GM12874 (cell line): ENCODE measurements around the gene ACSS1.
A peak's percentile ranks its signal among the peaks of the same experiment; 100 is the strongest.

Experiments used
- TF ChIP-seq, protein P1 (sequence below): IDR thresholded peaks from 2 replicates; pipeline ENCODE4 v1.5.1; 2011; ENCODE audit warnings: low read depth, mild to moderate bottlenecking, control low read depth, low read length, moderate library complexity; ENCODE audit not compliant: insufficient read depth

ACSS1 gene

GRCh38 chr20:24995741-24996448, 62.0 kb downstream of the ACSS1 start:
- TF ChIP-seq, protein P1, sequence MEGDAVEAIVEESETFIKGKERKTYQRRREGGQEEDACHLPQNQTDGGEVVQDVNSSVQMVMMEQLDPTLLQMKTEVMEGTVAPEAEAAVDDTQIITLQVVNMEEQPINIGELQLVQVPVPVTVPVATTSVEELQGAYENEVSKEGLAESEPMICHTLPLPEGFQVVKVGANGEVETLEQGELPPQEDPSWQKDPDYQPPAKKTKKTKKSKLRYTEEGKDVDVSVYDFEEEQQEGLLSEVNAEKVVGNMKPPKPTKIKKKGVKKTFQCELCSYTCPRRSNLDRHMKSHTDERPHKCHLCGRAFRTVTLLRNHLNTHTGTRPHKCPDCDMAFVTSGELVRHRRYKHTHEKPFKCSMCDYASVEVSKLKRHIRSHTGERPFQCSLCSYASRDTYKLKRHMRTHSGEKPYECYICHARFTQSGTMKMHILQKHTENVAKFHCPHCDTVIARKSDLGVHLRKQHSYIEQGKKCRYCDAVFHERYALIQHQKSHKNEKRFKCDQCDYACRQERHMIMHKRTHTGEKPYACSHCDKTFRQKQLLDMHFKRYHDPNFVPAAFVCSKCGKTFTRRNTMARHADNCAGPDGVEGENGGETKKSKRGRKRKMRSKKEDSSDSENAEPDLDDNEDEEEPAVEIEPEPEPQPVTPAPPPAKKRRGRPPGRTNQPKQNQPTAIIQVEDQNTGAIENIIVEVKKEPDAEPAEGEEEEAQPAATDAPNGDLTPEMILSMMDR, result no peak

DNA sequence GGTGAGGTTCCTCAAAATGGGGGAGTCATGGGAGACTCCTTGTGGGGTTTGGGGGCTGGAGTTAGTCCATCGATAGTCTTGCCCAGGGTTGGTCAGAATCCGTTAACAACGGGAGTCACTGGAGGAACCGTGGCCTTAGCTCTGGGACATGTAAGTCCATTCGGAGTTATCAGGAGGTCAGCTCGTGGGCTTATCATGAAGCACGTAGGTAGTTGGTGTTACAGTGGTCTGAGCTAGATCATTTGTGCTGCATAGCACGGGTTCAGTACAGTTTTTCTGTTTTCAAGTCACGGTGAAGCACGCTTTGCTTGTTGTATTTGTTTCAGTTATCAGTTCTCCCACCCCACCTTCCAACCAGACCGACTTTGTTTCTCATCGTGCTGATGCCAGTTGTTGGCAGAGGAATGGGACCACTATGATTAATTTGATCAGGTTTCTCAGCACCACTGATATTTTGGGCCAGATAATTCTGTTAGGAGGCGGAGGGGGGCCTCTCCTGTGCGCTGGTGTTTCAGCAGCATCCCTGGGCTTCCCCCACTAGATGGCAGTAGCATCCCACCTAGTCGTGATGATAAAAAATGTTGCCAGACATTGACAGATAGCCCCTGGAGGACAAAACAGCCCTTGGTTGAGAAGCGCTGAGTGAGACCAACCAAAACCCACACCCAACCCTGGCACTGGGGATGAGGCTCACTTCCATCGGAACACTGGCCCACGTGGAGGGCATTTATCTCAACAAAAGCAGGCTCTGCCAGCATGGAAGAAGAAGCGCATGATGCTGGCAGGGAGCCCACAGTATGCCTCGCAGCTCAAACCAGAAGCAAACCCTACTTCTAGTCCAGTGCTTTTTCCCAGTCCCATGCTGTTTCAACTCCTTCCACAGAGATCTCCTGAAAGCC, 63.2 kb downstream of the ACSS1 start:
- TF ChIP-seq, protein P1, result peak; percentile 87

- TF ChIP-seq, protein P1, result no peak
These were observed 63.8 kb downstream of the ACSS1 start for GRCh38 chr20:24994186-24994465.

DNA sequence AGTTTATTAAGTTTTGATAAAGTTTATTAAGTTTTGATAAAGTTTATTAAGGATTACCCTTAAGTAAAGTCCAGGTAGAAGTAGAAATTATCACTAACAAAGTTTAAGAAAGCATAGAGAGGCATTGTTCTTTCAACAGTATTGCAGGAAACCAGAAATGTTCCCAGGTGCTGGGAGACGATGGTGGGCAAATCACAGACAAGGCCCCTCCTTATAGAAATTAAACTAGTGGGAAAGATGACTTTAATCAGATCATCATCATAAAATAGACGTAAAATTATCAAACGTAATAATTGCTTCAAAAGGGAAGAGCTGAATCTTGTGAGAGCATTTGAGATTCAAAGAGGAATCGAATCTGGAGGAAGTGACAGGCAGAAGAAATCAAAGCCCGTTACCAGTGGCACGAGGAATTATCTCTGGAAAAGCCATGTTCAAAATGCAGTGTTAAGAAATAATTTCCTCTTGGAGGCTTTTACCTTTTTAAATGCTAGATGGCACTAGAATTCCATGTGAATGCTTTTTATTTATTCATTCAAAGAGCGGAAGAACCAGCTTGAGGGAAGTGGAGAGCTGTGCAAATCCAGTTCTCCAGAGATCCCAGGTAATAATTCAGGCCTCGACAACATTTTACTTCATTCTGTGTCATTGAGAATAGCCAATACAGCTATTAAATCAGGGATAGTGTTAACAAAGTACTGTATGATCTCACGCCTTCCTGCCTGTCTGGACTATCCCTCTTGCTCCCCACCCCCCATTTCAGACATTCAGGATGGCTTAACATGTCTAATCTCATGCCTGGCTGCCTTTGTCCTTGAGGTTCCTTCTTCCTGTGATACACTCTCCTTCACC, 64.4 kb downstream of the ACSS1 start:
- TF ChIP-seq, protein P1, result no peak

DNA sequence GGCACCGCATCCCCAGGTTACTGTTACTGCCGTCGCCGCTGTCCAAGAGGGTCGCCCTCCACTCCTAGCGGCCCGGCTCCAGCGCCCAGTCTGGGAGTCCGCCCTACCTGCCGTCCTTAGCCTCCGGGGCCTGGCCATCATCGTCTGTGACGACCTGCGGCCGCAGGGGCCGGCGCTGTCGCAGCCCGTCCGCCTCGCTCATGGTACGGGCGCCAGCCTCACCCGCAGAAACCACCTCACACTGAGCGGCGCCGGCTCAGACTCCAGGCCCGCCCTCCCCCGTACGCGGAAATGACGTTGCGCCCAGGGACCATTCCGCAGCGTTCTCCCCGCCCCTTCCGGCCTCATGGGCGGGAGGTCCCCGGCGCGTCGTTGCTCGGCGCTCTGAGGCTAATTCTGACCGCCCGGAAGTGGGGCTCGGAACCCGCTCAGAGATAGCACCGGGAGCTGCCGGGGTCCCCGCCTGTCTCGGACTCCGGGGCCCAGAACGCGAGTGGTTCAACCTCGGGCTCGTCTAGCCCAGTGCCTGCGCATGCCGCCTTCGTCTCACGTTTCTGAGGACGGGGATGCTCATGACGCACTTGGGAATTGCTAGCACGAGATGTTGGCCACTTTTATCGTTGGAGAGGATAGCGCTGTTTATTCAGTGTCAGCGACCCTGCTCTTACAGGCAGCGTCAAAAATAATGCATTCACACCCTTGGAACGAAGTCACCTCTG, 65.3 kb downstream of the ACSS1 start, which contains the start of gene APMAP:
TSS of gene APMAP (minus strand) at position 265 of the 719 bp plus-strand sequence. CDS start at position 202, 63 bp downstream.
- TF ChIP-seq, protein P1, result no peak

DNA sequence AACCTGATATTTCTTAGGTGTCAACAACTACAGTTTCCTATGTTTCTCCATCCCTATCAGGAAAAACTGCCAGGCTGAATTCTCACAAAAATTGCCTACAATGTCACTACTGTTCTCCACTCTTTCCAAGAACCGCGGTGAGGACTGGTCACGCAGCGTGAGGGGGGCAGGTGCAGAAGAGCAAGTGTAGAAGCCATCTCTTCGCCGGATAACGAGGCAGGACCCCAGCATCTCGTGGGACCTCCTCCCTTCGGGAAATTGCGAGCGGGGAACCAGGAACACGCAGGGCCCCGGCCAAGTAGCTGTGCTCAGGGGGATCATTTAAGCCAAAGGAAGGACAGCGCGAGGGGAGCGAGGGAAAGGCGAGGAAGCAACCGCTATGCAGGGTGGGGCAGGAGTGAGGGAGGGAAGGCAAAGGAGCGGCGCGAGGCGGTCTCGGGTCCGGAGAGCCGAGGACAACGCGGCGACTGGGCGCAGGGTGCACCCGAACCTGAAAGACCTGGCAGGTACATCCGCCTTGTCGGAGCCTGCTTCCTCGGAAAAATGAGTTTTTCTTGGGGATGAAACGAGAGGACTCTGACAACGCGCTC, 65.9 kb downstream of the ACSS1 start:
- TF ChIP-seq, protein P1, result no peak
